Activated CD8-positive, alpha-beta memory T cell treated with anti-CD3 and anti-CD28 coated beads, Interleukin-2, amount 50 U/mL, for 48 hours (primary cell): ENCODE results near the gene CACNG4.

ENCODE experiments used
- DNase-seq: peaks from one replicate; pipeline ENCODE4 v3.0.0-alpha.2; 2020

The CACNG4 gene

DNA sequence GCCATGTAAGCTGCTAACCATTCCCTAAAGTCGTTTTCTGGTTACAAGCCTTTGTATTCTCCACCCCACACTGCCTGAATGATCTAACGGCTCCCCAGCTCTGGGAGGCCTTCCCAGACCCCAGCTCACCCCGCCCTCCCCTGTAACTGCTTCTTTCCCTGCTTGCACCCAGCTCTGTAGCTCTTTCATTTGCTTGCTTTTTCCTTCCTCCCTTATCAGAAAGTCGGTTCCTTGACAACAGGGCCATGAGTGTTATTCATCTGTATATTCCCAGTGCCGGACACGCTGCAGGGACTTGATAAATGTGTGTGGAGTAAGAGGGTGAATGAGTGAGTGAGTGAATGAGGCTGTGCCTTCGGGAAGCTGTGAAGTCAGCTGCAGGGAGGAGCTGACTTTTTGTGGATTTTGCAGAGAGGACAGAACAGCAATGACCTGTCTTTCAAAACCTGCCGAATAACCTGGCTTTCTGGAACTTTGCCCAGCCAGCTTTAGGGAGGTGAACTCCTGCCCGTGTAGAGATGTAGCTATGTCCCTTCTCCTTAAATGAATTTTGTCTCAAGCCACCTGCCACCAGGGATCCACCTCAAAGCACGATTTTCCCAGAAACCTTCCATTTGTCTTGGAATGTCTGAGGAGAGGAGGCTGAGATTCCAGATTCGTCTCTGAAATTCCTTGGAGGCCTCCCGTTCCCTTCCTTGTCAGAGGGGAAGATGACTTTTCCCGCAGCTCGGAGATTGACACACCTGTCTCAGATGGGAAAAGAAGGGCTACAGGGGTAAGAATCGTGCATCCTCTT is 20.0 kb upstream of the CACNG4 start:
- DNase-seq = no peak

DNA sequence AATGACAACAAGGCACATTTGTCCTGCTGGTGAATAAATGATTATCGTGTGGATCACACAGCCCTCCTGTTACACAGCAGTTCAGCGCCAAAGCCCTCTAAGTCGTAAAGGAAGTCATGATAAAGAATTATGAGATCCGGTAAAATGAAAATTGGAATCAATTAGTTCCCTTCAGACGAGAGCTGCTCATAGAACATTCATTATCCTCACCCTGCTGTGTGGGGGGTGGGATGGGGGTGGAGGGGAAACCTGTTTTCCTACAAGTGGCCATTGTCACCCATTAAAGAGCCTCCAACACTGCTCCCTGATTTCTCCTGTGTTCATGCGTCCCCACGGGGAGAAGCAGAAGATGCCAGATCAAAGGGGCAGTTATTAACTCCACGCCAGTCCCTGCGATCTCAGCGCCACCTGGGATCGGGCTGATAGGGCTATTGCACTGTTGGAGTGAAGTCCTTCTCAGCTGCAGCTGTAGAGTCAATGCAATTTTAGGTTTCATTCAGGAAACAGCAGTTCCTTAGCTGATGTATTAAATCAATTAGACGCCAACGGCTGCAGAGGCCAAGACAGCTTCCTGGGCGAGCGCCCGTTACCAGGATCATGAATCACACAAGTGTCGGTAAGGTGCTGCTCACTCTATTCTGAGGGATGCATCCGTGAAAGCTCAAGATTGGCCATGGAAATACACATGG is 19.2 kb upstream of the CACNG4 start:
- no peak for DNase-seq

GRCh38 chr17:66946251-66946650 is 18.3 kb upstream of the CACNG4 start:
- DNase-seq = no peak

DNA sequence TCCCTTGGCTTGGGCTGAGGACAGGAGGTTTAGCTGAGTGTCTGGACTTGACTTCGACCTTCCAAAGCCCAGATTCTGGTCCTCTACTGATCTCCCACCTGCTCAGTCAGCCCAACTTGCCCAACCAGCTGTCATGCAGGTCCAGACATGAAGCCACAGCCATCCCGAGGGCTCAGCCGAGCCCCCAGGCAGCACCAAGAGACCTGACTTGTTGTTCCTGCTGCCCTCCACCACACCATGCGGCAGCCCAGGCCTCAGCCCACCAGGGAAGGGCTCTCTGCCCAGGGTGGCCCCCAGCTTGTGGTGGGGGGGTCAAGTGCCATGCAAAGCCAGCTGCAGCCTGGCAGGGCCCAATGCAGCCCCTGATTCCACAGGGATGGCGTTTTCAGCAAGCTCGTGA is 17.2 kb upstream of the CACNG4 start:
- DNase-seq = no peak

- no peak for DNase-seq
These were observed 16.3 kb upstream of the CACNG4 start for GRCh38 chr17:66948061-66948750.

DNA sequence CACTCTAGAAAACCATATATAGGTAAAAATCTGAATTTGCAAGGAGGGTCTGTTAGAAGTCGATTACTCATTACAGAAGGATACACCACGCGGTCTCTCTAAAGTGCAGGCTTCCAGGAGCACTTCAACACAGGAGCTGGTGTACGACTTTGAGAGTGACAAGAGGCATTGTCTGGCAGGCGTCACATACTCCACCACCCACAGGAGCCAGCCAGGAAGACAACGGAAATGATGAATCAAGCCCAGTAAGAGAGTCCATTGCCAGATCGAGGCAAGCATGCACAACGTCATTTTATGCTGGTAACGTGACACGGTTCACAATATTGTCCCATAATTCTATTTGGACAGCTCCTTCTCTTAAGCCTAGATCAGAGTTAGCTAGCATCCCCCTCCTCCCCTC is 15.0 kb upstream of the CACNG4 start:
- no peak for DNase-seq

DNA sequence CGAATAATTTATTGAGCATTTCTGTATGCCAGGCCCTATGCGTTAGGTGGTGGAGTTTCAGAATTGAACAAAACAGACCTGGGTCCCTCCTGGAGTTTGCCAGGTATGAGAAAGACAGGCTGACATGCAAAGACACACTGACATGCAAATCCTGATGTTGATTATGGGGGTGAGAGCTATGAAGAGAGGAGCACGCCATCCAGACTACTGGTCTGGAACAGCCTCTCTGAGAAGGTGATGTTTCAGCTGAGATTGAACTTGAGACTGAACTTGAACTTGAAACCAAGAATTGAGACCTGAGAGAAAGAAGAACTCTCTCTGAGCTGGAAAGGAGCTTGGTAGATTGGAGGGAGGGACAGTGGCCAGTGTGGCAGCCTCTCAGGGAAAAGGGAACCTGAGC is 14.2 kb upstream of the CACNG4 start:
- no peak for DNase-seq

DNA sequence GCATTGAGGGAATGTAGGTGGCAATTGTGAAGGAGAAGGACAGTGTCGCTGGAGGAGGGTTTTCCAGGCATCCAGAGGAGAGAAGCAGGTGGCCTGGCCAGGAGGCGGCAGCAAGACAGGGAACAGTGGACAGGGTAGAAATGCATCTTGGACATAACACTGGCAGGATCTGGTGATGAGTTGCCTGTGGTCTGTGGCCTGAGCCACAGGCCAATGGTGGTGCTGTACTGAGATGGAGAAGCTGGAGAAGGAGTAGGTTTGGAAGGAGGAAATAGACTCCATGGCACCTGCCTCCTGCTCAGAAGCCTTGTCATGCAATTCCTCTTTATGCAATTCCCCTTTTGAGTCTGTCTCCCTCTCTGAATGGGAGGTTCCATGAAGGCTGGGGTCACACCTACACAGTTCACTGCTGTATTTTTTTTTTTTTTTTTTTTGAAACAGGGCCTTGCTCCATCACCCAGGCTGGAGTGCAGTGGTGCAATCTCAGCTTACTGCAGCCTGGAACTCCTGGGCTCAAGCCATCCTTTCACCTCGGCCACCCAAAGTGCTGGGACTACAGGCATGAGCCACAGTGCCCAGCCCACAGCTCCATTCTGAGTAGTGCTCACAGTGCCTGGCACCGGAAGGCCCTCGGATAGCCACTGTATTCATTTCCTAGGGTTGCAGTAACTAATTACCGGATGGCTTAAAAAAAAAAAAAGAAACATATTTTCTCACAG is 13.5 kb upstream of the CACNG4 start:
- no peak for DNase-seq

DNA sequence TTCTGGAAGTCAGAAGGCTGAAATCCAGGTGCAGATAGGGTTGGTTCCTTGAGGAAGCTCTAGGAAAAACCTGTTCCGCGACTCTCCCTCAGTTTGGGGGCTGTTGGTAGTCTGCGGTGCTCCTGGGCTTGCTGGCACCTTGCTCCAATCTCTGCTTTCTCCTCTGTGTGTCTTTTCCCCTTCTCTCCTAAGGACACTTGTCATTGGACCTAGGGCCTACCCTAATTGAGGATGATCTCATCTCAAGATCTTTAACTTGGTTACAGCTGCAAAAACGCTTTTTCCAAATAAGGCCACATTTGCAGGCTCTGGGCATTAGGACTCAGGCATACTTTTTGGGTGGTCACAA is 12.9 kb upstream of the CACNG4 start:
- no peak for DNase-seq

- DNase-seq = no peak
These were observed 12.4 kb upstream of the CACNG4 start for GRCh38 chr17:66952031-66952524.

- DNase-seq = no peak
These were observed 11.6 kb upstream of the CACNG4 start for GRCh38 chr17:66952681-66953629.

DNA sequence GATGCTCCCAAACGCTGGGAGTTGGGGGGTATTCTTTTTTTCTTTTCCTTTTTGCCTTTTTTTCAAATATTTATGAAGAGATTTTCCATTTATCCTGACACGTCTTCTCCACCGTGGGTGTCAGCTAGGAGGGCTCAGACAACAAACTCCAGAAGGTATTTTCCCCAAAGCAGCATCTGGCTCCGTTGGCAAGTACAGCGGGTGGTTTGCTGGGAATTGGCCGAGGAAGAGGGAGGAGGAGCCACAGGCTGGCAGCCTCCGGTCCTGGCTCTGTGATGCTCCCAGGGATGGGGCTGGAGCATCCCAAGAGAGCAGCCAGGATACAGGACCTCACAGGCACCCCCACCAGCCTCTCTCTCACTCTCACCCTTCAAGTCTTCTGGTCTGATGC is 10.9 kb upstream of the CACNG4 start:
- no peak for DNase-seq

GRCh38 chr17:66954632-66955031 is 9.9 kb upstream of the CACNG4 start:
- DNase-seq = no peak

- DNase-seq = no peak
These were observed 8.7 kb upstream of the CACNG4 start for GRCh38 chr17:66955821-66956220.

GRCh38 chr17:66956941-66957340 is 7.6 kb upstream of the CACNG4 start:
- DNase-seq = no peak

GRCh38 chr17:66957343-66957742 is 7.2 kb upstream of the CACNG4 start:
- no peak for DNase-seq

DNA sequence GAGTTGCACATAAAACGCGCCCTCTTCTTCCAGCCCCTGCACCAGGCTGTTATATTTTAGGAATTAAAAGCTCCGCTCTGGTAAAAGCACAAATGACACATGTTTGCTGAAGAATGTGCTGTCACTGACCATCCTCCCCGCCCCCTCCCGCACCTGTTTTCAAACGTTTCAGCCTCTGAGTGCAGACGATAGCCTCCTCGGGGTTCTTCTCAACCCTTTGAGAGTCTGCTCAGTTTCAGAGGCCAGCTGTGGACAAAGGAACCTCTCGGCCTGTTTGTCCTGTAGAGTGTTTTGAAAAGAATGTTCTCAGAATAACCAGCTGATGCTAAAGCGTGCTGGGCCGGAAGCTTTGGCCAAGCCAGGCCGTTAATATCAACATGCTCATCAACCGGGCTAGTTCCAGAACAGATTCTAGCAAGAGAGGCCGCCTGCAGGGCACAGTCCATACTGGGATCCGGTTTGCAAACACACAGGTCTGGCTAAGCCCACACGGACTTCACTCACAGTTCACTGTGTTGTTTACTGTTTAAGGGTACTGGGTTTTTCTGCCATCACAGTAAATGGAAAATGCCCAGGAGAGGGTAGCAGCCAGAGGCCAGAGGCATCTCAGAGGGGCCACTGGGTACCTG is 6.4 kb upstream of the CACNG4 start:
- DNase-seq = no peak

DNA sequence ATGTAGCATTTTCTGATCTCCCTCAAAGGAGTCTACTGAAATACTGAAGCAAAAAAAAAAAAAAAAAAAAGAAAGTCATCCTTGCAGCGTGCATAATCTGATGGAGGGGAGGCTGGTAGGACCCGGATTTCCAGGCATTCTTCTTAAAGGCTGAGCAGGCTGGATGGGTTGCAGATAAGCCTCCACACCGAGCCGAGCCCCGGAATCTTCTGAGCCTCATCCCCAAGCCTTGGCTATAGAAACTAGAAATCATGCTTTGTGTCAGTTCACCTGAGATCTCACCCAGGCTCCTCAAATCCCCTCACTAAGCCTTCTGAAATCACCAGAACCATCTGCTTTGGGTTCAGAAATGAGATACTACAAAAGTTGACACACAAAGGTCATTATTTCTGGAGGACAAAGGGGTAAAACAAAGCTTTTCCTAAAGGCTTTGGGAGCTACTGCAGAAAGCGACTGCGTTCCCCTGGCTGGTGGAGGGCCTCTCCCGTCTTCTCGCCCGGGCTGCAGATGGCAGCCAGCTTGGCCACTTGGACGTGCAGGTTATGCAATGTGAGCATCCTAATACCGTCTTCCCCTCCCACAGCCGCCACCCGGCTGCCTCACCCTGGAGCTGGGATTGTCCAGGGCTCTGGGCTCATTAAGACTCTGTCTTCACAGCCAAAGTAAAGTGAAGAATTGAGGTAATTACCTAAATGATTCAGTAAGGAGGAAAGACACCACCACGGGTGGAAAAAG is 4.7 kb upstream of the CACNG4 start:
- DNase-seq = no peak

DNA sequence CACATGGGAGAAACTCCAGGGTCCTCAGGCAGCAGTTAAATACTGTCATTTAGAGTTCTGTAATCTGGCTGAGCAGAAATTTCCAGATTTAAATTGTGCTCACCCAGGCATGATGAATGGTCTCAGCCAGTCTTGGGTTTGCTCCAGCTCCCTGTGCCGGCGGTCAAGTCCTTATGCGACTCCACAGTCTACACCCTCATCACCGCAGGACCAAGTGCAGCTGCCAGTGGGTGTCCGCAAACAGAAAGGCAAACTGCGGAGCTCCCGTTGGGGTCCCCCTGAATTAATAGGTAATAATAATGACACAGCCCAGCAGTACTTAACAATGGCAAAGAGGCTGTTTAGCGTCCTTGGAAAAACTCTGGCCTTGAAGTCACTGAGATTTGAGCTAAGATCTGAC is 3.9 kb upstream of the CACNG4 start:
- no peak for DNase-seq

DNA sequence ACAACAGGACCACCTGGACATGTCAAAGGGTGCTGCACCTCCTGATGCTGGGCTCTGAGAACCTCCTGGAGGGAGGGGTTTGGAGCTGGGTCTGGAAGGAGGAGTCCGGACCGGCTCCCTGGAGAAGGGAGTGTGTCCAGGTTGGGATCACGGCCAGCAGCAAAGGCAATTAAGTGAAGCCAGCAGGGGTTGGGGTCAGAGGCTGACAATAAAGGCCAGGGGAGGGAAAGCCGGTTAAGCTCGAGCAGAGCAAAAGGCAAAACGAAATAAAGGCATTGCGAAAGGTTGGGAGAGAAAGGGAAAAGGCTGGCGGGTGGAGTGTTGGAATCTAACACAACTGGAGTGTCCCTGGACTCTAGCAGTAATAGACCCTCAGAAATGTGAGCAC is 992 bp upstream of the CACNG4 start:
- no peak for DNase-seq
